ENCODE measurements around the gene VCP. TPM values are rescaled to one million over a fixed set of nuclear protein-coding genes. Genes with fewer than 3 reads are reported as not detected.
A peak's percentile ranks its signal among the peaks of the same experiment; 100 is the strongest.

The VCP gene
- total RNA-seq, 4 donors from 2014 or later, result 124 to 244 (median 150) TPM

DNA sequence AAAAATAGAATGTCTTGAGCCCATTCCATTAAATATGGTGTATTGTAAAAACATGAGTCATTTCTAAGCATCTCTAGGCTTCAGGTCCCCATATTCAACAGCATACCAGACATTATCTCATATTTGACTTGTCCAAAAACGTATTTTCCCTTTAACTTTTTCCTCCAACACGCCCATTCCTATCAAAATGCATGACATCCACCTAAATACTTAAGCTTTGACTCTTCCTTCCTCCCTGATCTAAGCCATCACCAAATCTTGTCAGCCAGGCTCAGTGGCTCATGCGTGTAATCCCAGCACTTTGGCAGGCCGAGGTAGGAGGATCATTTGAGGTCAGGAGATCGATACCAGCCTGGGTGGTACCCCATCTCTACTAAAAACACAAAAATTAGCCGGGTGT lies 23.9 kb downstream of the VCP start:
- TF ChIP-seq, protein P1, sequence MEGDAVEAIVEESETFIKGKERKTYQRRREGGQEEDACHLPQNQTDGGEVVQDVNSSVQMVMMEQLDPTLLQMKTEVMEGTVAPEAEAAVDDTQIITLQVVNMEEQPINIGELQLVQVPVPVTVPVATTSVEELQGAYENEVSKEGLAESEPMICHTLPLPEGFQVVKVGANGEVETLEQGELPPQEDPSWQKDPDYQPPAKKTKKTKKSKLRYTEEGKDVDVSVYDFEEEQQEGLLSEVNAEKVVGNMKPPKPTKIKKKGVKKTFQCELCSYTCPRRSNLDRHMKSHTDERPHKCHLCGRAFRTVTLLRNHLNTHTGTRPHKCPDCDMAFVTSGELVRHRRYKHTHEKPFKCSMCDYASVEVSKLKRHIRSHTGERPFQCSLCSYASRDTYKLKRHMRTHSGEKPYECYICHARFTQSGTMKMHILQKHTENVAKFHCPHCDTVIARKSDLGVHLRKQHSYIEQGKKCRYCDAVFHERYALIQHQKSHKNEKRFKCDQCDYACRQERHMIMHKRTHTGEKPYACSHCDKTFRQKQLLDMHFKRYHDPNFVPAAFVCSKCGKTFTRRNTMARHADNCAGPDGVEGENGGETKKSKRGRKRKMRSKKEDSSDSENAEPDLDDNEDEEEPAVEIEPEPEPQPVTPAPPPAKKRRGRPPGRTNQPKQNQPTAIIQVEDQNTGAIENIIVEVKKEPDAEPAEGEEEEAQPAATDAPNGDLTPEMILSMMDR (IDR thresholded peaks at IDR 0.05), result no peak
- no peak for TF ChIP-seq POLR2A (IDR thresholded peaks at IDR 0.05)
- H3K27me3 ChIP-seq, result no peaks in the 10 kb centered on the region
- peaks cover 0 to 43% (median 0%) of the 10 kb centered on the region in 3 donors for H3K36me3 ChIP-seq
- no peak overlapping the region for H3K4me3 ChIP-seq
- no peaks in the 10 kb centered on the region for H3K9me3 ChIP-seq
- DNase-seq, result no peak
- H3K4me1 ChIP-seq, result no peaks in the 10 kb centered on the region
- no peak overlapping the region for H3K27ac ChIP-seq

DNA sequence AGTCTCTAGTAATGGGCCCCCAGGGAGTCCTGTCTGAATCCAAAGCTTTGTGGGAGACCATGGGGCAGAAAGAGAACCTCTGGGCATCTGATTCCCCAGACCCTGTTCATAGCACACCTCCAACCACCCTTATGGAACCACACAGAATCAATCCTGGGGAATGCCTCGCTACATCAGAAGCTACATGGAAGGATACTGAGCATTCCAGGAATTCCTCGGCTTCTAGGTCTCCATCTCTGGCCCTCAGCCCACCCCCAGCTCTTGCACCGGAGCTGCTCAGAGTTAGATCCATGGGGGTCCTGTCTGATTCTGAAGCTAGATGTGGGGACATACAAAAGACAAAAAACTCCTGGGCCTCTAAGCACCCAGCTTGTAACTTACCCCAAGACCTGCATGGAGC lies 28.4 kb downstream of the VCP start:
- Histone ChIP-seq H3K36me3 (peaks cover 0 to 33% (median 0%) of the 10 kb centered on the region in 3 donors), H3K27me3 (no peaks in the 10 kb centered on the region), H3K9me3 (no peaks in the 10 kb centered on the region), H3K4me1 (no peaks in the 10 kb centered on the region), H3K4me3 (no peak overlapping the region), H3K27ac (no peak overlapping the region)
- TF ChIP-seq, protein P1 (IDR thresholded peaks at IDR 0.05), result no peak
- TF ChIP-seq POLR2A (IDR thresholded peaks at IDR 0.05), result no peak
- no peak for DNase-seq

DNA sequence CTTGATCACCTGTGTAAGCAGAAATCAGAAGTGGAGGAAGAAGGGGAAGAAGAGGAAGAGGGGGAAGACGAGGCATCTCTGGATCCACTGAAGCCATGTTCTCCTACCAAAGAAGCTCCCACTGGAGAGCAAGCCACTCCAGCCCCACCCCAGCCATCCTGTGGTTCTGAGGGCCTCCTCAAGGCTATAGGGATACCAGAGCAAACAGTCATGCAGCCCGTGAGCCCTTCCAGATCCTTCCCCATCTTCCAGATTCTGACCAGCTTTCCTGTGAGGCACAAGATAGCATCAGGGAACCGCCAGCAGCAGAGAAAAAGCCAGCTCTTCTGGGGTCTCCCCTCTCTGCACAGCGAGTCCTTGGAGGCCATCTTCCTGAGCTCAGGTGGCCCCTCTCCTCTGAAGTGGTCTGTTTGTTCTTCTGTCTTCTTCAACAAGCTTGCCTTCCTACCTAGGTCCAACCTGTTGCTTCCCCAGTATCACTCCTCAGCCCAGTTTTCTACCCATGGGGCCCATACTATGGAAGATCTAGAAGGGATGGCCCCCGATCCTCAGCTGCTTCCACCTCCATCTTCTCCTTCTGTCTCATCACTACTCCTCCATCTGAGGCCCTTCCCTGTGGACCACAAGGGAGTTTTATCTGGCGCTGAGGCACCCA lies 29.4 kb downstream of the VCP start:
- no peak for DNase-seq
- H3K27ac ChIP-seq, result no peak overlapping the region
- peaks cover 0 to 27% (median 0%) of the 10 kb centered on the region in 3 donors for H3K36me3 ChIP-seq
- H3K27me3 ChIP-seq, result no peaks in the 10 kb centered on the region
- H3K4me3 ChIP-seq, result no peak overlapping the region
- no peaks in the 10 kb centered on the region for H3K9me3 ChIP-seq
- no peaks in the 10 kb centered on the region for H3K4me1 ChIP-seq
- no peak for TF ChIP-seq POLR2A (IDR thresholded peaks at IDR 0.05)
- TF ChIP-seq, protein P1 (IDR thresholded peaks at IDR 0.05), result no peak

DNA sequence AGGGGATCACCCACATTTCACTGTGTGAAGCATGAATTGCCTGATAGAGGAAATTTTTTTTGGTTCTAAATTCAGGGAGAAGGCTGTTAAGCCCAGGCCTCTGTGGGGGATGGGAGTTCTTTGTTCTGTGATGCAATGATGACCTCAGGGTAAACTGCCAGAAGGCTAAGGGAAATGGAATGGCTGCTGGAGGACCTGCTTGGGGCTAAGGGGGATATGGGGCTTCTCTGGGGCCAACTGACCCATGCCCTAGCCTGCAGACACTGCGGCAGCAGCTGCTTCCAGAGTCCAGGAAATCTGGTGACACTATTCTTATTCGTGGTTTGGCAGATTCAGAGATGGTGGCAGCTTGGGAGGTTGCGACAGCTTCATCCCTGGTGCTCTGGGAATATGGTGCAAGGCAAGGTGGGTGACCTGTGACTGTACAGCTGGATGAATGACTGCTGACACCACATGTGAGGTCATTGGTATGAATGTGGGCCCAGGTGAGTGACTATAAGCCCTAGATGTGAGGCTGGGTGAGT lies 30.3 kb downstream of the VCP start:
- Histone ChIP-seq H3K9me3 (no peaks in the 10 kb centered on the region), H3K27me3 (no peaks in the 10 kb centered on the region), H3K36me3 (peaks cover 0 to 27% (median 0%) of the 10 kb centered on the region in 3 donors), H3K4me1 (no peaks in the 10 kb centered on the region), H3K4me3 (no peak overlapping the region), H3K27ac (no peak overlapping the region)
- TF ChIP-seq, protein P1 (IDR thresholded peaks at IDR 0.05), result no peak
- no peak for TF ChIP-seq POLR2A (IDR thresholded peaks at IDR 0.05)
- no peak for DNase-seq

DNA sequence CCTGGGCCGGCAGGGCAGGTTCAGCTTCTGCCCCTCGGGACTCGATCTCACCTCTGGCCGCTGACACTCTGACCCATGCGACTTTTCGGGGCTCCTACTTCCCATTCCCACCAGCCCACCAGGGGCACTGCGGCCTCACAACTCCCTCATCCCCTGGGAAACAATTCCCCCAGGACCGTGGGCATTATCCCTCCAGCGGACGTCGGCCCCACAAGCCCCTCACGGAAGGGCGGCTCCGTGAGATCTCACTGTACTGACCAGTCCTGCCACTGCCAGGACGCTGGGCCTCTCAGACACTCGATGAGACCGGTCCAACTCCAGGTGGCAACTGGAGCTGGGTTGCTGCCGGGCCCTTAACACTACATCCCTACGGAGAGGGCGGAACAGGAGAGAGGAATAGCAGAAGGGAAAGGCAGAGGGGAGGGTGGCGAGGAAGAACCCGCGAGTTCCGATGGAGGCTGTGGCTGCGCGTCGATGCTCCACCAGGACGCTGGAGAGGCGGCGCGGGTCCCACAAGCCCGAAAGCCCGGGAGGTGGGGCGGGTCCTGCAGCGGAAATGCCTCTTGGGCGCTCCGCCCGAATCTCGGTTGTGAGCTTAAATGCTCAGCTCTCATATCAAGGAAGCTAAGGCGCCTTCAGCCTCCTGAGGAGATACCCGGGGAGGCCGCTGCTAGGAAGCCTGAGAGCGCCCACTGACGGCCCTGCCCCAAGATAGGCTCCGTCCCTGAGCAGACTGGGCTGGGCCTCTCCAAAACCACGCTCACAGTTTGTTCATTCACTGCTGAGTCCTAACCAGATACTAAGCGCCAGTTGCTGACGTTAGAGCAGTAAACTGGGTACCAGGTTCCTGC lies 36.3 kb downstream of the VCP start:
- Histone ChIP-seq H3K27me3 (no peaks in the 10 kb centered on the region), H3K4me3 (peak overlapping the region in 3 of 4 donors; percentile 8 to 28 (median 18)), H3K36me3 (peaks cover 0 to 5% (median 0%) of the 10 kb centered on the region in 3 donors), H3K4me1 (no peaks in the 10 kb centered on the region), H3K9me3 (no peaks in the 10 kb centered on the region), H3K27ac (no peak overlapping the region)
- TF ChIP-seq, protein P1 (IDR thresholded peaks at IDR 0.05), result no peak
- no peak for TF ChIP-seq POLR2A (IDR thresholded peaks at IDR 0.05)
- peak in 2 of 3 donors; percentile 22 to 55 for DNase-seq
